GM18907 (cell line): ENCODE measurements around the gene CIZ1.
A peak's percentile ranks its signal among the peaks of the same experiment; 100 is the strongest.
"Not testable (repeated sequence)": the region's sequence is repeated elsewhere in the genome, so short reads cannot be mapped to it uniquely, and the experiment has no call there.

Experiments used
- ATAC-seq: cut with Tn5 transposase; IDR thresholded peaks from one replicate; pipeline ENCODE4 v1.9.1; 2021; ENCODE audit warnings: mild to moderate bottlenecking, moderate library complexity; ENCODE audit not compliant: unreplicated experiment

Gene CIZ1, protein sequence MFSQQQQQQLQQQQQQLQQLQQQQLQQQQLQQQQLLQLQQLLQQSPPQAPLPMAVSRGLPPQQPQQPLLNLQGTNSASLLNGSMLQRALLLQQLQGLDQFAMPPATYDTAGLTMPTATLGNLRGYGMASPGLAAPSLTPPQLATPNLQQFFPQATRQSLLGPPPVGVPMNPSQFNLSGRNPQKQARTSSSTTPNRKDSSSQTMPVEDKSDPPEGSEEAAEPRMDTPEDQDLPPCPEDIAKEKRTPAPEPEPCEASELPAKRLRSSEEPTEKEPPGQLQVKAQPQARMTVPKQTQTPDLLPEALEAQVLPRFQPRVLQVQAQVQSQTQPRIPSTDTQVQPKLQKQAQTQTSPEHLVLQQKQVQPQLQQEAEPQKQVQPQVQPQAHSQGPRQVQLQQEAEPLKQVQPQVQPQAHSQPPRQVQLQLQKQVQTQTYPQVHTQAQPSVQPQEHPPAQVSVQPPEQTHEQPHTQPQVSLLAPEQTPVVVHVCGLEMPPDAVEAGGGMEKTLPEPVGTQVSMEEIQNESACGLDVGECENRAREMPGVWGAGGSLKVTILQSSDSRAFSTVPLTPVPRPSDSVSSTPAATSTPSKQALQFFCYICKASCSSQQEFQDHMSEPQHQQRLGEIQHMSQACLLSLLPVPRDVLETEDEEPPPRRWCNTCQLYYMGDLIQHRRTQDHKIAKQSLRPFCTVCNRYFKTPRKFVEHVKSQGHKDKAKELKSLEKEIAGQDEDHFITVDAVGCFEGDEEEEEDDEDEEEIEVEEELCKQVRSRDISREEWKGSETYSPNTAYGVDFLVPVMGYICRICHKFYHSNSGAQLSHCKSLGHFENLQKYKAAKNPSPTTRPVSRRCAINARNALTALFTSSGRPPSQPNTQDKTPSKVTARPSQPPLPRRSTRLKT

DNA sequence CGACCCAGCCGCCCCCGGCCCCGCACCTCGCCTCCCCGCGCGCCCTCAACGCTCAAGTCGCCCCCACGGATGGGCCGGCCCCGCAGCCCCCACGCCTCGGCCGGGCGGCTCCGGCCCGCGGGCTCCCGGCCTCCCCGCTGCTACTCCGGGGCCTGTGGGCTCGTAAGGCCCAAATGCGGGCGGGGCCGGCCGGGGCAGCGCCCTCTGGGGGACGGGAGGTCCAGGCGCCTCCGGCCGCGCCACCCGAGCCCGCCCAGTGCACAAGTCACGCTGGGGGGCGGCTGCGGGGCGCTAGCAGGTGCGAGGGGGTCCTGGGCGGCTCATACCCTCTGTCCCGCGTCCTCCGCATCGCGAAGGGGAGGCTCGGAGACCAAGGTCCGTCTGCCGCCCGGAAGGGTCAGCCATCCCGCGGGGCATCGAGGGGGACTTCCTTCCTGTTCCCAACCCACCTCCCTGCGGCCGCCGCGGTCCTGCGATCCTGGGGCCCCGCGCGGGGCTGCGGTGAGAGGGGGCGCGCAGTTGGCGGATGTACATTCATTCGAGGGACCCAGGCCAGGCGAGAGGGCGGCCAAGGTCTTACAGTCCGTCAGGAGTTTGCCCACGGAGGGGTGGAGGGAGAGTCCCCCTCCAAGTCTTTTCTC lies at the start of gene CIZ1:
TSS of gene CIZ1 (minus strand) at position 167 of the 641 bp plus-strand sequence. CDS start 715 bp downstream, outside the sequence.
- peak; percentile 78 for ATAC-seq

DNA sequence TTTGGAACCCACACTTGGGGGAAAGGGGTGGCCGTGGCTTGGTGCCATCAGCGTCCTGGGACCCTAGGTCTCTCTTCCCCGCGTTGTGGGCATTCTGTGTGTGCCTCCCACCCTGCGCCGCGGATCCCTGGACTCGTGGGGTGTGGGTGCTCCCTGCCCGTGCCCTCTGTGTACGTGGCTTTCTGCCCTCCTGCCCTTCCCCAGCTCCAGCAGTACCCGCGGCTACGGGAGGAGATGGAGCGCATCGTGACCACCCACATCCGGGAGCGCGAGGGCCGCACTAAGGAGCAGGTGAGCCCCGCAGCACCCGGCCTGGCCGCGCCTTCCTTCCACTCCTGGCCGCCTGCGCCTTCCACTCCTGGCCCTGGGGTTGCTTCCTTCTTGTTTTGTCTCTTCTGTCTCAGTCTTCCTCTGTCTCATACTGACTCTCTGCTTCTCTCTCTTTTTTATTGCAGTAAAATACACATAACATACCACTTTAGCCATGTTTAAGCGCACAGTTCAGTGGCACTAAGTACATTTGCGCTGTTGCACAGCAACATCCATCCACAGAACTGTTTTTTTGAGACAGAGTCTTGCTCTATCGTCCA lies 42.5 kb upstream of the CIZ1 start:
- no peak for ATAC-seq

GRCh38 chr9:128232528-128233428 lies 41.4 kb upstream of the CIZ1 start:
- no peak for ATAC-seq

DNA sequence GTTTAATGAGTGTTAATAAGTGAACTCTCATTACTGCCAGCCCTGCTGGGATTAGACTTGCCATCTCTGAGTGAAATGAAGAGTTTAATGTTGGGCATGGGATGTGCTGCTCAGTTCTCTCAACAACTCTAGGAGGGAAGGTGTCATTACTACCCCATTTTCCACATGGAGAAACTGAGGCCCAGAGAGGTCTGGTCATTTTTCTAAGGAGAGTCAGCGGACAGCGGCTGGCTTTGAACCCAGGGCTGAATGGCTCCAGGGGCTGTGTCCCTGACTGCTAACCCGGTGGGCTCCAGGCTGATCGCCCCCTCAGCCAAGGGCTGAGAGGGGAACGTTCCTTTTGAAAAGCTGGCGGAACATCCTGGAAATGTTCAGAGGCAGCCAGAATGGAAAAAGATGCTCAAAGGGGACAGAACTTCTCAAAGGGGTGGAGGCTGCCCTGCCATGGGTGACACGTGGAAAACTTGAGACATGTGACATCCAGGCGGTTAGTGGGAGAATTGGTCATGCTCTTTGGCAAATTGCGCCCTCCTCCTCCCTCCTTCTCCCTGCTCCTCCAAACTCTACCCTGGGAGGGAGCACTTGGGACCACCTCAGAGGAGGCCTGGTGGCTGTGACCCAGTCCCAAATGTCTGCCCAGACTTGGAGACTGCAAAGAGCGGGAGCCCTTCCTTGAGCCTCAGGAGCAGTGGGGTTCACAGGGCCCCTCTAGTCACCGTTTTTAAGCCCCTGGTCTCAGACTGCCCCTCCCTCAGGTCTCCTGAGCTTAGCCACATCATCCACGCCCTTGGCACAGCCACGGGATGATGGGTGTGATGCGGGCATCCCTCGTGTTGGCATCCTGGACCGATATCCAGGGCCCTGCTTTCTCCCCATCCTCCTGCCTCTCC lies 40.5 kb upstream of the CIZ1 start:
- ATAC-seq, result no peak

- ATAC-seq, result not testable (repeated sequence)
Observed at GRCh38 chr9:128230897-128231296, 39.5 kb upstream of the CIZ1 start.

DNA sequence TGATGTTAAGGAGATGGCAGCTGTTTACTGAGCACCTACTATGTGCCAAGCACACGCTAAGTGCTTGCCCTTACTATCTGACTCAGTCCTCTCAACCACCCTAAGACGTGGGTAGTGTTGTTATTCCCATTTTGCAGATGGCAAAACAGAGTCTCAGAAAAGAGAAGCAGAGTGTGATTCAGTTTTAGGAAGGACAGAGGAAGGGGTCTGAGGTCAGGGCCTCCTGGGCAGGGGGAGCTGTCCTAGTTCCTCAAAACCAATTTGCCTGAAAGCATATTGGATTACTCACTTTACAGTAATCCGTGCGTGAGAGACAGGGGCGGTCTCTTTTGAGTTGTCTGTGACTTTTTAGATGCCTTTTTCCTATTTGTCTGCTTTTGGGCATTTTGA lies 35.0 kb upstream of the CIZ1 start:
- no peak for ATAC-seq

DNA sequence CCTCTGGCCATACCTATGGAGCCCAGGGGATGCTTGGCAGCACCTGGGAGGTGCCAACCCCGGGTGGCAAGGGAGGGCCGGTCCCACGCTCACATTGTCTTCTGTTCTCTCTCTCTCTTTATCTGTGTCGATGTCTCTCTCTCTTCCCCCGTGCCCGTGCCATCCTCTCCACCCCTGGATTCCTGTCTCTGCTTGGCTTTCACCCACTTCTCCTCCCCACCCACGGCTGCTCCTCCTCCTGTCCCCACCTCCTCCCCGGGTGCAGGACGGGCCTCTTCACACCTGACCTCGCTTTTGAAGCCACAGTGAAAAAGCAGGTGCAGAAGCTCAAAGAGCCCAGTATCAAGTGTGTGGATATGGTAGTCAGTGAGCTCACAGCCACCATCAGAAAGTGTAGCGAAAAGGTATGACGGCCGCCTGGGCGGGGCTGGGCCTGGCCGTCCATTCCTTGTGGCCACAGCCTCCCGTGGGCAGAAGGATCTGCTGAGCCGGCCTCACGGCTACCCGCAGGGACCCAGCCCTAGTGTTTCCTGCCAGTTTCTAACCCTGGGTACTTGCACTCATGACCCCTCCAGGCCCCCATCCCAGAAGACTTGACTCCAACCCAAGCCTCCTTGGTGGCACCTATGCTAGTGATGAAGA lies 34.5 kb upstream of the CIZ1 start:
- ATAC-seq, result no peak

GRCh38 chr9:128224877-128225276 lies 33.5 kb upstream of the CIZ1 start:
- no peak for ATAC-seq

GRCh38 chr9:128222880-128223670 lies 31.7 kb upstream of the CIZ1 start:
- no peak for ATAC-seq

GRCh38 chr9:128222026-128222425 lies 30.7 kb upstream of the CIZ1 start:
- ATAC-seq, result no peak

DNA sequence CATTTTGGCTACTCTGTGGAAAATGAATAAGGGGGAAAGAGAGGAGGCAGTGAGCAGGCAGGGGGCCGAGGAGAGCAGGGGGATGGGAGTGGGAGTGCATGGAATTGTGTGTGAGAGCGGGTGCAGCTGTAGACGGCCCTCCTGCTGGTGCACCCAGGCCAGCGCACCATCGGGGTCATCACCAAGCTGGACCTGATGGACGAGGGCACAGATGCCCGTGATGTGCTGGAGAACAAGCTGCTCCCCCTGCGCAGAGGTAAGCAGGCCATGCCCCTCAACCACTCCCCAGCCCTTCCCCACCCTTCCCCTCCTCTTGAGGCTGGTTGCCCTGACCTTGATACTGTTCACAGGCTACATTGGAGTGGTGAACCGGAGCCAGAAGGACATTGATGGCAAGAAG lies 28.5 kb upstream of the CIZ1 start:
- no peak for ATAC-seq

DNA sequence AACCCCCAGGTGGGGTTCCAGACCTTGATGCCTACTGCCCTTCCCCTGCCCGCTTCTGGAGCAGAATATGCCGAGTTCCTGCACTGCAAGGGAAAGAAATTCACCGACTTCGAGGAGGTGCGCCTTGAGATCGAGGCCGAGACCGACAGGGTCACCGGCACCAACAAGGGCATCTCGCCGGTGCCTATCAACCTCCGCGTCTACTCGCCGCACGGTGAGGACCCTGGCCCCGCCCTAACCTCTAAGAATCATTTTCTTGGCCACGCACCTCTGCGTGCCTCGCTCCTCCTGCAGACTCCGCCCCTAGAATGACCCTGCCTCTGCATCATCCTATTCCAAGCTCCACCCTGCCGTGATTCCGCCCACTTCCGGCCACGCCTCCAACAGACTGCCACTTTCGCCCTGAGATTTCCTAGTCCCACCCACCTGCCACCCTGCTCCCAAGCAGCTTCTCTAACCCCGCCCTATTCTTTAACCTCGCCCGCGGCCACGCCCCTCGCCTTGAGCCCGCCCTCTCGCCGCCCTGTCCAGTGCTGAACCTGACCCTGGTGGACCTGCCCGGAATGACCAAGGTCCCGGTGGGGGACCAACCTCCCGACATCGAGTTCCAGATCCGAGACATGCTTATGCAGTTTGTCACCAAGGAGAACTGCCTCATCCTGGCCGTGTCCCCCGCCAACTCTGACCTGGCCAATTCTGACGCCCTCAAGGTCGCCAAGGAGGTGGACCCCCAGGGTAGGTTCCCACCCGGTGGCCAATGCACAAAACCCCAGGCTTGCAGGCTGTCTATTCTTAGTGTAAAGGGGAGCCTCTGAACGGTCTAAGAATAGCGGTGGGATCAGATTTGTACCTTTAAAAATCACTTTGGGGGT lies 27.4 kb upstream of the CIZ1 start:
- ATAC-seq, result peak; percentile 60

GRCh38 chr9:128218172-128218517 lies 26.8 kb upstream of the CIZ1 start:
- ATAC-seq, result no peak

- ATAC-seq, result no peak
Observed at GRCh38 chr9:128216781-128217553, 25.6 kb upstream of the CIZ1 start.

DNA sequence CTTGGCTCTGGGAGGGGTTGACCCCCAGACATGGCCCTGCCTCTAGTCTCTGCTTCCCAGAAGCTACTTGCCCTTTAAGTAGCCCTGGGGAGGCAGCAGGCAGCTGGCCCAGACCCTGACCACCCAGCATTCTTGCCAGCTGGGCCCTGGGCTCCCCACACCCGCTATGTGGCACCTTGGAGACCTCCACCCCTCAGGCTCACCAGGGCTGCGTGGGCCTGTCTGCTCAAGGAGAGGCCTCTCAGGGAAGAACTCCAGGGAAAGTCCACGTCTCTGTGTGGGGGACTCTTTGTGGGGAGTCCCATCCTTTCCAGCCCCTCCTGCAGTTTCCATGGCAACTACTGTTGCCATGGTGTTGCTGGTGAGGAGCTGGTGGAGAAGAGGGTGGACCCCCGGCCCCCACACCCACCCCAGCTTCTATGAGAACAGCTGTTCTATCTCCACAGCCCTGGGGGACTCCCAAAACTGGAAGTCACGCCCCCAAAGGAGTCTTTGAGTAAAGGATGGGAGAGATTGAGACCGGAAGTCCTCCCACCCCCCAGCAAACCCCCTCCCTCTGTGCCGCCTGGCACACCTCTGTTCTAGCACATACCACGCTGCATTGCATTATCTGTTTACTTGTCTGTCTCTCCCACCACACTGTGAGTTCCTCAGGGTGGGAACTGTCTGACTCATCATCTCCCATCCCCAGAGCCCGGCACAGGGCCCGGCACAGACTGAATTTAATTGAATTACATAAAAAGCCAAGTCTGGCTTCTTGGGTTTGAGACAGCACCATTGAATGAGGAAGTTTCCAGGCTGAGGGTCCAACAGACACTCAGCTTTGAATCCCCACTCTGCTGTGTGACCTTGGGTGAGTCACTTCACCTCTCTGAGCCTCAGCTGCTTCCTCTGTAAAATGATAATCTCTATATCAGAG lies 24.4 kb upstream of the CIZ1 start:
- ATAC-seq, result no peak
